Upper lobe of right lung (tissue), 1 donor: Measurements from ENCODE around the gene NFKBIE. TPM values are rescaled to one million over a fixed set of nuclear protein-coding genes. Genes with fewer than 3 reads are reported as not detected.
A peak's percentile ranks its signal among the peaks of the same experiment; 100 is the strongest.

Experiments used
- ATAC-seq: fragments of 200-7000 bp; cut with Tn5 transposase; one replicate; pipeline ENCODE4 v1.9.1; 2020; ENCODE audit warnings: mild to moderate bottlenecking, moderate library complexity
- DNase-seq: peaks from one replicate; pipeline ENCODE4 v3.0.0-alpha.2; 2020
- H3K27ac ChIP-seq: fragments of 200-600 bp; one replicate; pipeline ENCODE4 v1.8.0; 2022
- H3K27me3 ChIP-seq: fragments of 200-600 bp; one replicate; pipeline ENCODE4 v1.8.0; 2022; ENCODE audit warnings: mild to moderate bottlenecking
- H3K36me3 ChIP-seq: fragments of 200-600 bp; one replicate; pipeline ENCODE4 v1.8.0; 2022
- H3K4me1 ChIP-seq: fragments of 200-600 bp; one replicate; pipeline ENCODE4 v1.8.0; 2022
- H3K4me3 ChIP-seq: fragments of 200-600 bp; one replicate; pipeline ENCODE4 v1.8.0; 2022; ENCODE audit warnings: mild to moderate bottlenecking
- H3K9me3 ChIP-seq: fragments of 200-600 bp; one replicate; pipeline ENCODE4 v1.8.0; 2022
- intact Hi-C: fragments of 100-400 bp; cut with DNase I; formaldehyde crosslinking; loops from one replicate; pipeline ENCODE4 v1.11.0; 2022
- total RNA-seq: library from RNA; stranded (reverse); fragmentation: NEBNext Ultra II Directional; extraction: Animal tissue kit (Norgen Biotek cat#: 25700); gene quantifications from one replicate; pipeline ENCODE4 v1.2.1, GENCODE V29; 2021
- TF ChIP-seq, protein P1 (sequence below): fragments of 200-600 bp; IDR thresholded peaks from one replicate; pipeline ENCODE4 v1.8.0; 2022; ENCODE audit warnings: antibody characterized with exemption
- donor health status: DM: no; HTN: yes; CAD: no; lungs with severe emphysema.

Gene NFKBIE
- total RNA-seq, 1 donor from 2014 or later: 7.1 TPM

GRCh38 chr6:44294832-44295791, 29.8 kb upstream of the NFKBIE start:
- H3K27me3 ChIP-seq: peaks cover 77% of the 10 kb centered on the region
- ATAC-seq (peak; percentile 8), DNase-seq (no peak)
- H3K4me1 ChIP-seq: peaks cover 10% of the 10 kb centered on the region
- intact Hi-C loops: no loop called here
- H3K4me3 ChIP-seq: no peak overlapping the region
- no peaks in the 10 kb centered on the region for H3K36me3 ChIP-seq
- TF ChIP-seq, protein P1, sequence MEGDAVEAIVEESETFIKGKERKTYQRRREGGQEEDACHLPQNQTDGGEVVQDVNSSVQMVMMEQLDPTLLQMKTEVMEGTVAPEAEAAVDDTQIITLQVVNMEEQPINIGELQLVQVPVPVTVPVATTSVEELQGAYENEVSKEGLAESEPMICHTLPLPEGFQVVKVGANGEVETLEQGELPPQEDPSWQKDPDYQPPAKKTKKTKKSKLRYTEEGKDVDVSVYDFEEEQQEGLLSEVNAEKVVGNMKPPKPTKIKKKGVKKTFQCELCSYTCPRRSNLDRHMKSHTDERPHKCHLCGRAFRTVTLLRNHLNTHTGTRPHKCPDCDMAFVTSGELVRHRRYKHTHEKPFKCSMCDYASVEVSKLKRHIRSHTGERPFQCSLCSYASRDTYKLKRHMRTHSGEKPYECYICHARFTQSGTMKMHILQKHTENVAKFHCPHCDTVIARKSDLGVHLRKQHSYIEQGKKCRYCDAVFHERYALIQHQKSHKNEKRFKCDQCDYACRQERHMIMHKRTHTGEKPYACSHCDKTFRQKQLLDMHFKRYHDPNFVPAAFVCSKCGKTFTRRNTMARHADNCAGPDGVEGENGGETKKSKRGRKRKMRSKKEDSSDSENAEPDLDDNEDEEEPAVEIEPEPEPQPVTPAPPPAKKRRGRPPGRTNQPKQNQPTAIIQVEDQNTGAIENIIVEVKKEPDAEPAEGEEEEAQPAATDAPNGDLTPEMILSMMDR: no peak
- no peaks in the 10 kb centered on the region for H3K9me3 ChIP-seq
- H3K27ac ChIP-seq: no peak overlapping the region

- TF ChIP-seq, protein P1: no peak
- H3K27me3 ChIP-seq: peaks cover 90% of the 10 kb centered on the region
- intact Hi-C loops: no loop called here
- no peaks in the 10 kb centered on the region for H3K9me3 ChIP-seq
- no peaks in the 10 kb centered on the region for H3K36me3 ChIP-seq
- H3K27ac ChIP-seq: no peak overlapping the region
- peaks cover 9% of the 10 kb centered on the region for H3K4me1 ChIP-seq
- DNase-seq (no peak), ATAC-seq (no peak)
- no peak overlapping the region for H3K4me3 ChIP-seq
Measured at GRCh38 chr6:44292661-44293365, 27.5 kb upstream of the NFKBIE start.

GRCh38 chr6:44291841-44292240, 26.5 kb upstream of the NFKBIE start:
- Histone ChIP-seq H3K9me3 (no peaks in the 10 kb centered on the region), H3K4me1 (no peaks in the 10 kb centered on the region), H3K36me3 (no peaks in the 10 kb centered on the region), H3K27ac (no peak overlapping the region), H3K4me3 (no peak overlapping the region), H3K27me3 (peaks cover 90% of the 10 kb centered on the region)
- intact Hi-C loops: no loop called here
- ATAC-seq (no peak), DNase-seq (no peak)
- TF ChIP-seq, protein P1: no peak

- no peaks in the 10 kb centered on the region for H3K4me1 ChIP-seq
- DNase-seq (no peak), ATAC-seq (no peak)
- H3K36me3 ChIP-seq: no peaks in the 10 kb centered on the region
- TF ChIP-seq, protein P1: no peak
- peaks cover 81% of the 10 kb centered on the region for H3K27me3 ChIP-seq
- no peaks in the 10 kb centered on the region for H3K9me3 ChIP-seq
- no peak overlapping the region for H3K4me3 ChIP-seq
- intact Hi-C loops: no loop called here
- no peak overlapping the region for H3K27ac ChIP-seq
Measured at GRCh38 chr6:44289726-44290260, 24.4 kb upstream of the NFKBIE start.

- Histone ChIP-seq H3K36me3 (no peaks in the 10 kb centered on the region), H3K4me1 (no peaks in the 10 kb centered on the region), H3K27me3 (peaks cover 59% of the 10 kb centered on the region), H3K9me3 (no peaks in the 10 kb centered on the region), H3K27ac (no peak overlapping the region), H3K4me3 (no peak overlapping the region)
- DNase-seq (no peak), ATAC-seq (no peak)
- TF ChIP-seq, protein P1: no peak
- intact Hi-C loops: no loop called here
Measured at GRCh38 chr6:44286747-44287146, 21.4 kb upstream of the NFKBIE start.
